ENCODE results near the gene TMEM182. TPM values are rescaled to one million over a fixed set of nuclear protein-coding genes. Genes with fewer than 3 reads are reported as not detected.

TMEM182 gene
- total and polyA plus RNA-seq, 2 of the 4 experiments (the other 2 are of a cell fraction): 1.3 to 1.4 TPM

GRCh38 chr2:102718387-102719316, 43.2 kb upstream of the TMEM182 start:
- in situ Hi-C loops (cut with MboI; ENCODE audit: low sequenced_read_pairs): no loop called here
- dilution Hi-C loops (cut with HindIII; ENCODE audit: low sequenced_read_pairs, unreplicated experiment): no loop called here

More at GRCh38 chr2:102718387-102719316, 43.2 kb upstream of the TMEM182 start:
- no peak overlapping the region for H4K5ac ChIP-seq (ENCODE audit: low read depth, low read length)
- TF ChIP-seq RCOR1 (IDR thresholded peaks at IDR 0.05; ENCODE audit: insufficient replicate concordance, low read length) (no peak), CTCF (conservative IDR thresholded peaks at IDR 0.05; ENCODE audit: low read depth, low read length) (no peak), CEBPB (IDR thresholded peaks at IDR 0.05; ENCODE audit: low read depth, low read length) (peak; percentile 67), POLR2A (IDR thresholded peaks at IDR 0.05; ENCODE audit: low read depth, low read length) (no peak), MAZ (IDR thresholded peaks at IDR 0.05; ENCODE audit: borderline replicate concordance, low read depth, low read length) (no peak)
- no peaks in the 10 kb centered on the region for H4K20me1 ChIP-seq (ENCODE audit: insufficient read depth, low read length)
- no peaks in the 10 kb centered on the region for H3K9me1 ChIP-seq (ENCODE audit: insufficient read depth, low read length)
- intact Hi-C loops (cut with micrococcal nuclease): no loop called here
- no peak overlapping the region for H3K4me3 ChIP-seq (ENCODE audit: insufficient read depth, low read depth, low read length)
- no peak overlapping the region for H2BK120ac ChIP-seq (ENCODE audit: low read depth, low read length)
- BruUV-seq (replicated peaks): no TSS peak
- H3K9ac ChIP-seq (ENCODE audit: low read depth, low read length): no peak overlapping the region
- H3K14ac ChIP-seq (replicated peaks; ENCODE audit: low read depth, low read length): no peak overlapping the region
- H2BK15ac ChIP-seq (ENCODE audit: low read depth, low read length): no peak overlapping the region
- no peak overlapping the region for H2AK9ac ChIP-seq (replicated peaks; ENCODE audit: low read depth, low read length, poor library complexity)
- no peak overlapping the region for H3K56ac ChIP-seq (ENCODE audit: extremely low read depth, insufficient read depth, low read length)
- H3K23ac ChIP-seq (ENCODE audit: low read depth, low read length): no peak overlapping the region
- no peak overlapping the region for H2BK5ac ChIP-seq (ENCODE audit: low read depth, low read length, poor library complexity, severe bottlenecking)
- DNase-seq (no peak), ATAC-seq (ENCODE audit: low read depth) (no peak)
- no peak overlapping the region for H3K4me2 ChIP-seq (ENCODE audit: low read depth, low read length)
- no peak overlapping the region for H2AK5ac ChIP-seq (ENCODE audit: low read depth, low read length)
- no peak overlapping the region for H2BK20ac ChIP-seq (ENCODE audit: low read depth, low read length)
- H3K27ac ChIP-seq (ENCODE audit: insufficient read depth, low read length): no peak overlapping the region
- H3K4ac ChIP-seq (ENCODE audit: low read depth, low read length): no peak overlapping the region
- H3K18ac ChIP-seq (ENCODE audit: low read depth, low read length): no peak overlapping the region
- H3K9me3 ChIP-seq (ENCODE audit: control insufficient read depth, insufficient read depth, low read length): no peaks in the 10 kb centered on the region
- no peaks in the 10 kb centered on the region for H3K79me1 ChIP-seq (ENCODE audit: low read depth in 1 of 2, low read length in 2 of 2)
- CTCF ChIA-PET: interaction anchor here (1.2 kb wide), 1 partner anchor 44 kb away, joined by 3 read pairs; no protein-coding TSS in a partner anchor
- no peak overlapping the region for H4K8ac ChIP-seq (ENCODE audit: low read depth in 2 of 2, low read length in 2 of 2)
- no peaks in the 10 kb centered on the region for H3K4me1 ChIP-seq (ENCODE audit: control insufficient read depth, insufficient read depth, low read length)
- H3K36me3 ChIP-seq (ENCODE audit: control insufficient read depth, insufficient read depth, low read length): peaks cover 10% of the 10 kb centered on the region
- POLR2A ChIA-PET (ENCODE audit: unreplicated experiment): no interaction called here
- 98% methylated on average over 9 of the region's 26 CpGs; no CpG with 5 or more reads in 1 of the 2 experiments for WGBS, 2 experiments (ENCODE audit: extremely low coverage in 2 of 2, insufficient read length in 1 of 2)
- H4K91ac ChIP-seq (ENCODE audit: insufficient read depth, low read depth, low read length): no peak overlapping the region
- H2AFZ ChIP-seq (replicated peaks; ENCODE audit: low read length, poor library complexity): no peak overlapping the region
- H3K27me3 ChIP-seq (ENCODE audit: control insufficient read depth, insufficient read depth, low read length): no peaks in the 10 kb centered on the region

All from IMR-90 (cell line).